Measurements from ENCODE around the gene CHD1. TPM values are rescaled to one million over a fixed set of nuclear protein-coding genes. Genes with fewer than 3 reads are reported as not detected.

The CHD1 gene
- total and polyA plus RNA-seq, 9 of the 15 experiments (the other 6 are each of a cell fraction or from before 2014, with no cell fraction given): 27.3 to 133 (median 58.7) TPM

GRCh38 chr5:98954392-98955028 is 25.7 kb upstream of the CHD1 start (continued):
- TF ChIP-seq, protein P1, sequence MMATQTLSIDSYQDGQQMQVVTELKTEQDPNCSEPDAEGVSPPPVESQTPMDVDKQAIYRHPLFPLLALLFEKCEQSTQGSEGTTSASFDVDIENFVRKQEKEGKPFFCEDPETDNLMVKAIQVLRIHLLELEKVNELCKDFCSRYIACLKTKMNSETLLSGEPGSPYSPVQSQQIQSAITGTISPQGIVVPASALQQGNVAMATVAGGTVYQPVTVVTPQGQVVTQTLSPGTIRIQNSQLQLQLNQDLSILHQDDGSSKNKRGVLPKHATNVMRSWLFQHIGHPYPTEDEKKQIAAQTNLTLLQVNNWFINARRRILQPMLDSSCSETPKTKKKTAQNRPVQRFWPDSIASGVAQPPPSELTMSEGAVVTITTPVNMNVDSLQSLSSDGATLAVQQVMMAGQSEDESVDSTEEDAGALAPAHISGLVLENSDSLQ (IDR thresholded peaks at IDR 0.05): peak; percentile 13; the same call in 1 of the 2 replicates
- no peak for TF ChIP-seq ARID3A (IDR thresholded peaks at IDR 0.05; ENCODE audit: borderline replicate concordance, low read depth, low read length)
- TF ChIP-seq, protein P2, sequence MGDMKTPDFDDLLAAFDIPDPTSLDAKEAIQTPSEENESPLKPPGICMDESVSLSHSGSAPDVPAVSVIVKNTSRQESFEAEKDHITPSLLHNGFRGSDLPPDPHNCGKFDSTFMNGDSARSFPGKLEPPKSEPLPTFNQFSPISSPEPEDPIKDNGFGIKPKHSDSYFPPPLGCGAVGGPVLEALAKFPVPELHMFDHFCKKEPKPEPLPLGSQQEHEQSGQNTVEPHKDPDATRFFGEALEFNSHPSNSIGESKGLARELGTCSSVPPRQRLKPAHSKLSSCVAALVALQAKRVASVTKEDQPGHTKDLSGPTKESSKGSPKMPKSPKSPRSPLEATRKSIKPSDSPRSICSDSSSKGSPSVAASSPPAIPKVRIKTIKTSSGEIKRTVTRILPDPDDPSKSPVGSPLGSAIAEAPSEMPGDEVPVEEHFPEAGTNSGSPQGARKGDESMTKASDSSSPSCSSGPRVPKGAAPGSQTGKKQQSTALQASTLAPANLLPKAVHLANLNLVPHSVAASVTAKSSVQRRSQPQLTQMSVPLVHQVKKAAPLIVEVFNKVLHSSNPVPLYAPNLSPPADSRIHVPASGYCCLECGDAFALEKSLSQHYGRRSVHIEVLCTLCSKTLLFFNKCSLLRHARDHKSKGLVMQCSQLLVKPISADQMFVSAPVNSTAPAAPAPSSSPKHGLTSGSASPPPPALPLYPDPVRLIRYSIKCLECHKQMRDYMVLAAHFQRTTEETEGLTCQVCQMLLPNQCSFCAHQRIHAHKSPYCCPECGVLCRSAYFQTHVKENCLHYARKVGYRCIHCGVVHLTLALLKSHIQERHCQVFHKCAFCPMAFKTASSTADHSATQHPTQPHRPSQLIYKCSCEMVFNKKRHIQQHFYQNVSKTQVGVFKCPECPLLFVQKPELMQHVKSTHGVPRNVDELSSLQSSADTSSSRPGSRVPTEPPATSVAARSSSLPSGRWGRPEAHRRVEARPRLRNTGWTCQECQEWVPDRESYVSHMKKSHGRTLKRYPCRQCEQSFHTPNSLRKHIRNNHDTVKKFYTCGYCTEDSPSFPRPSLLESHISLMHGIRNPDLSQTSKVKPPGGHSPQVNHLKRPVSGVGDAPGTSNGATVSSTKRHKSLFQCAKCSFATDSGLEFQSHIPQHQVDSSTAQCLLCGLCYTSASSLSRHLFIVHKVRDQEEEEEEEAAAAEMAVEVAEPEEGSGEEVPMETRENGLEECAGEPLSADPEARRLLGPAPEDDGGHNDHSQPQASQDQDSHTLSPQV (IDR thresholded peaks at IDR 0.05): peak; percentile 90
- no peak for TF ChIP-seq ZNF232 (CRISPR knock-in tag; IDR thresholded peaks at IDR 0.05)
- peak; percentile 43; the same call in 1 of the 2 replicates for TF ChIP-seq BCOR (IDR thresholded peaks at IDR 0.05)
- no peak for TF ChIP-seq NR3C1 (CRISPR knock-in tag; IDR thresholded peaks at IDR 0.05)
- peak; percentile 33; the same call in 1 of the 2 replicates for TF ChIP-seq ZBTB7A (IDR thresholded peaks at IDR 0.05; ENCODE audit: borderline replicate concordance, control insufficient read depth, low read depth, low read length)
- TF ChIP-seq POU5F1 (IDR thresholded peaks at IDR 0.05; ENCODE audit: borderline replicate concordance, low read depth, low read length, partially characterized antibody): no peak
- TF ChIP-seq RBBP5 (IDR thresholded peaks at IDR 0.05; ENCODE audit: borderline replicate concordance, insufficient read depth, low read length, poor library complexity, severe bottlenecking): peak; percentile 29
- TF ChIP-seq RCOR1 (IDR thresholded peaks at IDR 0.05; ENCODE audit: borderline replicate concordance in 1 of 2, low read depth in 2 of 2, low read length in 2 of 2): peak in 1 of 2 experiments; percentile 51; a peak in 2 of 4 replicates
- TF ChIP-seq EHMT2 (IDR thresholded peaks at IDR 0.05): peak; percentile 72
- TF ChIP-seq GTF2A2 (tag; IDR thresholded peaks at IDR 0.05): no peak
- TF ChIP-seq DACH1 (IDR thresholded peaks at IDR 0.05; ENCODE audit: partially characterized antibody): no peak
- TF ChIP-seq DMBX1 (CRISPR knock-in tag; IDR thresholded peaks at IDR 0.05; ENCODE audit: borderline replicate concordance): peak; percentile 68; the same call in 1 of the 2 replicates
- TF ChIP-seq YY1 (IDR thresholded peaks at IDR 0.05; ENCODE audit: borderline replicate concordance in 1 of 3, control insufficient read depth in 1 of 3, extremely low read depth in 1 of 3, insufficient read depth in 3 of 3, insufficient read length in 1 of 3, insufficient replicate concordance in 2 of 3, low read depth in 1 of 3, low read length in 2 of 3): peak in 1 of 3 experiments; percentile 62
- TF ChIP-seq, protein P3, sequence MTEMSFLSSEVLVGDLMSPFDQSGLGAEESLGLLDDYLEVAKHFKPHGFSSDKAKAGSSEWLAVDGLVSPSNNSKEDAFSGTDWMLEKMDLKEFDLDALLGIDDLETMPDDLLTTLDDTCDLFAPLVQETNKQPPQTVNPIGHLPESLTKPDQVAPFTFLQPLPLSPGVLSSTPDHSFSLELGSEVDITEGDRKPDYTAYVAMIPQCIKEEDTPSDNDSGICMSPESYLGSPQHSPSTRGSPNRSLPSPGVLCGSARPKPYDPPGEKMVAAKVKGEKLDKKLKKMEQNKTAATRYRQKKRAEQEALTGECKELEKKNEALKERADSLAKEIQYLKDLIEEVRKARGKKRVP (CRISPR knock-in tag; IDR thresholded peaks at IDR 0.05): 0 out of 2 replicates have a peak, but pooled peaks have one; percentile 28
- TF ChIP-seq GATAD2B (IDR thresholded peaks at IDR 0.05; ENCODE audit: borderline replicate concordance): 0 out of 2 replicates have a peak, but pooled peaks have one; percentile 24
- TF ChIP-seq ZNF589 (CRISPR knock-in tag; IDR thresholded peaks at IDR 0.05; ENCODE audit: low read depth): no peak
